Heart left ventricle (tissue), 13 donors: Measurements from ENCODE around the gene VAPA.

ENCODE experiments used
- POLR2A ChIP-seq, 2 donors: fragments of 450-650 bp; IDR thresholded peaks; one replicate each; pipeline ENCODE4 v1.6.1; 2017; ENCODE audit warnings: antibody characterized with exemption in 2 of 2, mild to moderate bottlenecking in 2 of 2, moderate library complexity in 2 of 2
- TF ChIP-seq, protein P1 (sequence below), 12 donors: fragments of 200-600 bp; sonication (generic) in 4 of 12; IDR thresholded peaks; one replicate each; pipeline versions ENCODE4 v1.5.0 to v1.8.0; 2018 to 2022; ENCODE audit warnings: antibody characterized with exemption in 12 of 12, mild to moderate bottlenecking in 5 of 12
- donor health status: ischemic (EF 13 %, LVEDD 7.1; RV severe dilation, severe dysfunction).
- donor health status: DM: no; HTN: yes; CAD: no.
- donor health status: DM: no; HTN: no; CAD: no.
- donor health status: ischemic (EF 25% LVEDD 6.9; RV normal size, moderate dysfunction).
- donor health status: ischemic (EF 25% LVEDD 5.7; RV mildly dilated, moderate dysfunction).
- donor health status: ischemic (EF 35%, LVEDD 5.7; RV mildly dilated, moderate dysfunction).
- donor health status: nonischemic (EF 11% LVEDD 7.7; RV severe dilation, severe dysfunction).
- donor health status: DM: yes; HTN: yes; CAD: no.
- donor health status: PGD.
- donor health status: ischemic (EF 29% LVEDD 5.4; RV normal size, mild dysfunction).
- donor health status: nonischemic (EF 23%, LVEDD 6.1; RV moderate dilation, normal function).

DNA sequence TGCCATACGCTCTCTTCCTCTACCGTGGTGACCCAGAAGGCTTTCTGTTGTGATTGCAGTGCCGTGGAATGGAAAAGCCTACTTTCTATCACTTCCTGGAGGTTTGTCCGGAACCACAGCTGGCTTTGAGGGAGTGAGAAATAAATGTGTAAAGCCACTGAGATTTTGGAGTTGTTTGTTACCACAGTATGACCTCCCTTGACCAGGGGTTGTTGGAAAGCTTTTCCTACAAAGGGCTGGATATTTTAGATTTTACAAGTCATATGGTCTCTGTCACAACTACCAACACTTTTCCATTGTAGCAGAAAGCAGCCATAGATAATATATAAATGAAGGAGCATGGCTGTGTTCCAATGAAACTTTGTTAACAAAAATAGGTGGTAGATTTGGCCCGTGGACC is 70.3 kb downstream of the VAPA start:
- TF ChIP-seq, protein P1, sequence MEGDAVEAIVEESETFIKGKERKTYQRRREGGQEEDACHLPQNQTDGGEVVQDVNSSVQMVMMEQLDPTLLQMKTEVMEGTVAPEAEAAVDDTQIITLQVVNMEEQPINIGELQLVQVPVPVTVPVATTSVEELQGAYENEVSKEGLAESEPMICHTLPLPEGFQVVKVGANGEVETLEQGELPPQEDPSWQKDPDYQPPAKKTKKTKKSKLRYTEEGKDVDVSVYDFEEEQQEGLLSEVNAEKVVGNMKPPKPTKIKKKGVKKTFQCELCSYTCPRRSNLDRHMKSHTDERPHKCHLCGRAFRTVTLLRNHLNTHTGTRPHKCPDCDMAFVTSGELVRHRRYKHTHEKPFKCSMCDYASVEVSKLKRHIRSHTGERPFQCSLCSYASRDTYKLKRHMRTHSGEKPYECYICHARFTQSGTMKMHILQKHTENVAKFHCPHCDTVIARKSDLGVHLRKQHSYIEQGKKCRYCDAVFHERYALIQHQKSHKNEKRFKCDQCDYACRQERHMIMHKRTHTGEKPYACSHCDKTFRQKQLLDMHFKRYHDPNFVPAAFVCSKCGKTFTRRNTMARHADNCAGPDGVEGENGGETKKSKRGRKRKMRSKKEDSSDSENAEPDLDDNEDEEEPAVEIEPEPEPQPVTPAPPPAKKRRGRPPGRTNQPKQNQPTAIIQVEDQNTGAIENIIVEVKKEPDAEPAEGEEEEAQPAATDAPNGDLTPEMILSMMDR (IDR thresholded peaks at IDR 0.05): no peak
- no peak for TF ChIP-seq POLR2A (IDR thresholded peaks at IDR 0.05)
